ENCODE data around the gene CHP1. TPM values are rescaled to one million over a fixed set of nuclear protein-coding genes. Genes with fewer than 3 reads are reported as not detected.

Gene CHP1
- total RNA-seq, 1 experiment from 2014 or later = 139 TPM

GRCh38 chr15:41283653-41284426, 52.8 kb downstream of the CHP1 start:
- ChIA-PET POLR2A (interaction anchor here (0.6 to 1.5 kb wide), 5 partner anchors 10 to 589 kb away, joined by 3 to 10 read pairs (median 7); partner anchors contain the start of genes CHP1, EXD1, NUSAP1 and OIP5), CTCF (no interaction called here)
- Histone ChIP-seq H3K4me1 (peaks cover 11% of the 10 kb centered on the region; the same call in 1 of the 2 replicates), H3K36me3 (ENCODE audit: control insufficient read depth, insufficient read depth, low read length) (no peaks in the 10 kb centered on the region; the same call in 1 of the 2 replicates), H3K4me3 (ENCODE audit: low read depth, low read length) (peak overlapping the region; percentile 81), H3K27me3 (replicated peaks; ENCODE audit: control insufficient read depth, insufficient read depth, low read length) (no peaks in the 10 kb centered on the region), H3K9me3 (no peaks in the 10 kb centered on the region)
- Mint-ChIP-seq H3K27me3 (ENCODE audit: insufficient read depth, unreplicated experiment) (no peaks in the 10 kb centered on the region), H3K27ac (ENCODE audit: unreplicated experiment) (peak overlapping the region; percentile 97), H3K4me3 (ENCODE audit: unreplicated experiment) (peak overlapping the region; percentile 95), H3K9me3 (ENCODE audit: unreplicated experiment) (no peaks in the 10 kb centered on the region), H3K4me1 (ENCODE audit: low read depth, unreplicated experiment) (peaks cover 14% of the 10 kb centered on the region), H3K36me3 (ENCODE audit: insufficient read depth, unreplicated experiment) (peaks cover 78% of the 10 kb centered on the region)
- BruUV-seq (replicated peaks) = no TSS peak
- TF ChIP-seq CTCF (IDR thresholded peaks at IDR 0.05; ENCODE audit: insufficient read depth in 1 of 2, low read depth in 1 of 2, low read length in 1 of 2, severe bottlenecking in 1 of 2, unreplicated experiment in 1 of 2) = no peak
- peak; percentile 98 for DNase-seq
- intact Hi-C loops (cut with micrococcal nuclease; ENCODE audit: unreplicated experiment) = loop anchor here (2.0 kb wide), 2 partner anchors 49 to 53 kb away; partner anchors contain the start of genes CHP1, EXD1, NUSAP1 and OIP5

- peaks cover 74% of the 10 kb centered on the region for H3K36me3 Mint-ChIP-seq (ENCODE audit: insufficient read depth, unreplicated experiment)
- H3K9me3 Mint-ChIP-seq (ENCODE audit: unreplicated experiment) = no peaks in the 10 kb centered on the region
- H3K27me3 Mint-ChIP-seq (ENCODE audit: insufficient read depth, unreplicated experiment) = no peaks in the 10 kb centered on the region
- peak in 1 of 2 experiments; percentile 15 for DNase-seq
- H3K36me3 ChIP-seq (ENCODE audit: control insufficient read depth, insufficient read depth, low read length) = no peaks in the 10 kb centered on the region; the same call in 1 of the 2 replicates
- peaks cover 14% of the 10 kb centered on the region for H3K4me1 Mint-ChIP-seq (ENCODE audit: low read depth, unreplicated experiment)
- TSS peak; percentile 31 for BruUV-seq (replicated peaks)
- intact Hi-C loops (cut with micrococcal nuclease; ENCODE audit: unreplicated experiment) = loop anchor here (2.0 kb wide), 1 partner anchor 48 kb away; the partner anchor contains the start of genes NUSAP1 and OIP5
- POLR2A ChIA-PET = interaction anchor here (0.6 to 1.5 kb wide), 4 partner anchors 48 to 590 kb away, joined by 4 to 10 read pairs (median 8); partner anchors contain the start of genes CHP1, EXD1, NUSAP1 and OIP5
- H3K4me1 ChIP-seq = peaks cover 11% of the 10 kb centered on the region; the same call in 1 of the 2 replicates
- H3K27ac Mint-ChIP-seq (ENCODE audit: unreplicated experiment) = peak overlapping the region; percentile 97
- H3K9me3 ChIP-seq = no peaks in the 10 kb centered on the region
- H3K27me3 ChIP-seq (replicated peaks; ENCODE audit: control insufficient read depth, insufficient read depth, low read length) = no peaks in the 10 kb centered on the region
- peak overlapping the region; percentile 81 for H3K4me3 ChIP-seq (ENCODE audit: low read depth, low read length)
- H3K4me3 Mint-ChIP-seq (ENCODE audit: unreplicated experiment) = peak overlapping the region; percentile 95
- TF ChIP-seq CTCF (IDR thresholded peaks at IDR 0.05; ENCODE audit: insufficient read depth in 1 of 2, low read depth in 1 of 2, low read length in 1 of 2, severe bottlenecking in 1 of 2, unreplicated experiment in 1 of 2) = no peak
- CTCF ChIA-PET = no interaction called here
These were observed 53.5 kb downstream of the CHP1 start for GRCh38 chr15:41284427-41285177.

GRCh38 chr15:41285285-41285684, 54.2 kb downstream of the CHP1 start:
- Mint-ChIP-seq H3K27ac (ENCODE audit: unreplicated experiment) (peak overlapping the region; percentile 97), H3K36me3 (ENCODE audit: insufficient read depth, unreplicated experiment) (peaks cover 74% of the 10 kb centered on the region), H3K27me3 (ENCODE audit: insufficient read depth, unreplicated experiment) (no peaks in the 10 kb centered on the region), H3K4me1 (ENCODE audit: low read depth, unreplicated experiment) (peaks cover 14% of the 10 kb centered on the region), H3K4me3 (ENCODE audit: unreplicated experiment) (peak overlapping the region; percentile 95), H3K9me3 (ENCODE audit: unreplicated experiment) (no peaks in the 10 kb centered on the region)
- DNase-seq = no peak
- ChIA-PET CTCF (no interaction called here), POLR2A (no interaction called here)
- no peak for TF ChIP-seq CTCF (IDR thresholded peaks at IDR 0.05; ENCODE audit: insufficient read depth in 1 of 2, low read depth in 1 of 2, low read length in 1 of 2, severe bottlenecking in 1 of 2, unreplicated experiment in 1 of 2)
- Histone ChIP-seq H3K27me3 (replicated peaks; ENCODE audit: control insufficient read depth, insufficient read depth, low read length) (no peaks in the 10 kb centered on the region), H3K4me1 (peaks cover 11% of the 10 kb centered on the region; the same call in 1 of the 2 replicates), H3K4me3 (ENCODE audit: low read depth, low read length) (peak overlapping the region; percentile 81), H3K9me3 (no peaks in the 10 kb centered on the region), H3K36me3 (ENCODE audit: control insufficient read depth, insufficient read depth, low read length) (no peaks in the 10 kb centered on the region)
- intact Hi-C loops (cut with micrococcal nuclease; ENCODE audit: unreplicated experiment) = loop anchor here (2.0 kb wide), 1 partner anchor 48 kb away; the partner anchor contains the start of genes NUSAP1 and OIP5
- no TSS peak for BruUV-seq (replicated peaks)

All from Caco-2 (cell line).